ENCODE measurements around the gene ACBD4. TPM values are rescaled to one million over a fixed set of nuclear protein-coding genes. Genes with fewer than 3 reads are reported as not detected.

ACBD4 gene
- total and polyA plus RNA-seq, 7 donors: 13.2 to 36.5 (median 21.2) TPM

DNA sequence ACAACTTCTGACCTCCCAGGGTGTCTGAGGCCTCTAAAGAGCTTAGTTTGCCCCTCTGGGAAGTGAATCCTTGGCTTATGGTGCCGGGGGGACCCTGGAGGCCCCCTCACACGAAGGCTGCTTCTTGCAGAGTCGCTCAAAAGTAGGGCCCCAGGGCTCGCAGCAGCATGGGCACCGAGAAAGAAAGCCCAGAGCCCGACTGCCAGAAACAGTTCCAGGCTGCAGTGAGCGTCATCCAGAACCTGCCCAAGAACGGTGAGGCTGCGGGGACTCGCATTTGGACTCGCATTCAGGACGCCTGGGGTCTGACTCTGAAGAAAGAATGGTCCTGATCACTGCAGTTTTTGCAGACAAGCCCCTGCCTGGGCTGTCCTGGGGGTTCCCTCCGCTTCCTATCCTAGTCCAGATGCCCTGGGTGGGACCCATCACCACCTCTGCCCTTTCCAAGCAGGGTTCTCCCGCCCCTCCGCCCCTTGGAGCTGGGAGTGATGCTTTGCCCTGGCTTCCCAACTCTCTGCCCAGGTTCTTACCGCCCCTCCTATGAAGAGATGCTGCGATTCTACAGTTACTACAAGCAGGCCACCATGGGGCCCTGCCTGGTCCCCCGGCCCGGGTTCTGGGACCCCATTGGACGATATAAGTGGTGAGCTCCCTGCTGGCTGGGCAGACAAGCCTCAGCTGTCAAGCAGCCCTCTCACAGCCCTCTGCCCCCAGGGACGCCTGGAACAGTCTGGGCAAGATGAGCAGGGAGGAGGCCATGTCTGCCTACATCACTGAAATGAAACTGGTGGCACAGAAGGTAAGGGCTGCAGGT, 698 bp downstream of the ACBD4 start:
- Histone ChIP-seq H3K4me3 (peak overlapping the region; percentile 58 to 72 (median 61)), H3K27ac (peak overlapping the region; percentile 84 to 89 (median 88)), H3K9me3 (no peaks in the 10 kb centered on the region), H3K36me3 (peaks cover 0 to 12% (median 0%) of the 10 kb centered on the region in 4 donors), H3K4me1 (peaks cover 0 to 31% (median 21%) of the 10 kb centered on the region in 4 donors), H3K27me3 (no peaks in the 10 kb centered on the region)
- no peak for DNase-seq
- TF ChIP-seq POLR2AphosphoS5 (IDR thresholded peaks at IDR 0.05) (no peak), POLR2A (IDR thresholded peaks at IDR 0.05) (no peak)
- 35 to 60% methylated on average over 21 of the region's 21 CpGs for WGBS, 2 donors
- intact Hi-C loops (cut with DNase I): loop anchor here (1.0 kb wide), 1 partner anchor 61 kb away; no protein-coding TSS in a partner anchor

GRCh38 chr17:45136846-45137560, 1.5 kb downstream of the ACBD4 start:
- Histone ChIP-seq H3K4me1 (peaks cover 0 to 24% (median 16%) of the 10 kb centered on the region in 4 donors), H3K36me3 (peaks cover 0 to 12% (median 0%) of the 10 kb centered on the region in 4 donors), H3K27ac (peak overlapping the region in 3 of 4 donors; percentile 26 to 87 (median 84)), H3K27me3 (no peaks in the 10 kb centered on the region), H3K4me3 (no peak overlapping the region), H3K9me3 (no peaks in the 10 kb centered on the region)
- no peak for TF ChIP-seq EP300 (IDR thresholded peaks at IDR 0.05)
- TF ChIP-seq POLR2A (IDR thresholded peaks at IDR 0.05): no peak
- no peak for TF ChIP-seq POLR2AphosphoS5 (IDR thresholded peaks at IDR 0.05)
- TF ChIP-seq, protein P1, sequence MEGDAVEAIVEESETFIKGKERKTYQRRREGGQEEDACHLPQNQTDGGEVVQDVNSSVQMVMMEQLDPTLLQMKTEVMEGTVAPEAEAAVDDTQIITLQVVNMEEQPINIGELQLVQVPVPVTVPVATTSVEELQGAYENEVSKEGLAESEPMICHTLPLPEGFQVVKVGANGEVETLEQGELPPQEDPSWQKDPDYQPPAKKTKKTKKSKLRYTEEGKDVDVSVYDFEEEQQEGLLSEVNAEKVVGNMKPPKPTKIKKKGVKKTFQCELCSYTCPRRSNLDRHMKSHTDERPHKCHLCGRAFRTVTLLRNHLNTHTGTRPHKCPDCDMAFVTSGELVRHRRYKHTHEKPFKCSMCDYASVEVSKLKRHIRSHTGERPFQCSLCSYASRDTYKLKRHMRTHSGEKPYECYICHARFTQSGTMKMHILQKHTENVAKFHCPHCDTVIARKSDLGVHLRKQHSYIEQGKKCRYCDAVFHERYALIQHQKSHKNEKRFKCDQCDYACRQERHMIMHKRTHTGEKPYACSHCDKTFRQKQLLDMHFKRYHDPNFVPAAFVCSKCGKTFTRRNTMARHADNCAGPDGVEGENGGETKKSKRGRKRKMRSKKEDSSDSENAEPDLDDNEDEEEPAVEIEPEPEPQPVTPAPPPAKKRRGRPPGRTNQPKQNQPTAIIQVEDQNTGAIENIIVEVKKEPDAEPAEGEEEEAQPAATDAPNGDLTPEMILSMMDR (IDR thresholded peaks at IDR 0.05): no peak
- intact Hi-C loops (cut with DNase I): no loop called here
- no peak for DNase-seq
- 76 to 91% methylated on average over 12 of the region's 12 CpGs for WGBS, 2 donors

DNA sequence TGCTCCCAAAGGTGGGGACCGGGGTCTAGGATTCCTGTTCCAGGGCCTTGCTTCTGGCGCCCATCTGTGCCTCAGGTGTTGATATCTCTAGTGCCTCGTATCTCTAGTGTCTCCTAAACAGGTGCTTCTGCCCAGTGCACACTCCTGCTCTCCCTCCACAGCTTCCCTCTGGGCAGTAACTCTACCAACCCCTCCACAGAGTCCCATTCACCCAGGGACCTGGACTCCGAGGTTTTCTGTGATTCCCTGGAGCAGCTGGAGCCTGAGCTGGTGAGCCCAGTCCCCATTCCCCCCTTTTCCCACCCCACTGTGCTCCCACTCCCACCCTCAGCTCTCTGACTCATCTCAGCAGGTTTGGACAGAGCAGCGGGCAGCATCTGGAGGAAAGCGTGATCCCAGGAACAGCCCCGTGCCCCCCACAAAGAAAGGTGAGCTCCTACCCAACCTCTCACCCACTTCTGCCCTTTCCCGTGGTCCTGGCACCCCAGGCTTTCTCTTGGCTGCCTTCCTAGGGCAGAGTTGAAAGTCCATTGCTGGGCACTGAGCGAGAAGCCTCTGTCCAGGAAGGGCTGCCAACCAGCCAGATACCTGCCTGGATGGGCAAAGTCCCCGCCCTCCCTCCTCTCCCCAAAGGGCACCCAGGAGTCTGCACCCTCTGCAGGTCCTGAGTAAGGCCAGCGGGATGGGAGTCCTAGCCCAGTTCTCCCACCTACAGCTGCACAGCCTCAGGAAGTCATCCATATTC, 2.2 kb downstream of the ACBD4 start:
- H3K4me3 ChIP-seq: no peak overlapping the region
- DNase-seq: no peak
- H3K27ac ChIP-seq: peak overlapping the region in 1 of 4 donors; percentile 26
- no peaks in the 10 kb centered on the region for H3K9me3 ChIP-seq
- 31 to 77% methylated on average over 11 of the region's 11 CpGs for WGBS, 2 donors
- H3K27me3 ChIP-seq: no peaks in the 10 kb centered on the region
- intact Hi-C loops (cut with DNase I): no loop called here
- TF ChIP-seq POLR2AphosphoS5 (IDR thresholded peaks at IDR 0.05) (no peak), POLR2A (IDR thresholded peaks at IDR 0.05) (no peak), EP300 (IDR thresholded peaks at IDR 0.05) (no peak)
- TF ChIP-seq, protein P1 (IDR thresholded peaks at IDR 0.05): no peak
- H3K36me3 ChIP-seq: peaks cover 0 to 12% (median 0%) of the 10 kb centered on the region in 4 donors
- H3K4me1 ChIP-seq: peaks cover 0 to 23% (median 16%) of the 10 kb centered on the region in 4 donors

DNA sequence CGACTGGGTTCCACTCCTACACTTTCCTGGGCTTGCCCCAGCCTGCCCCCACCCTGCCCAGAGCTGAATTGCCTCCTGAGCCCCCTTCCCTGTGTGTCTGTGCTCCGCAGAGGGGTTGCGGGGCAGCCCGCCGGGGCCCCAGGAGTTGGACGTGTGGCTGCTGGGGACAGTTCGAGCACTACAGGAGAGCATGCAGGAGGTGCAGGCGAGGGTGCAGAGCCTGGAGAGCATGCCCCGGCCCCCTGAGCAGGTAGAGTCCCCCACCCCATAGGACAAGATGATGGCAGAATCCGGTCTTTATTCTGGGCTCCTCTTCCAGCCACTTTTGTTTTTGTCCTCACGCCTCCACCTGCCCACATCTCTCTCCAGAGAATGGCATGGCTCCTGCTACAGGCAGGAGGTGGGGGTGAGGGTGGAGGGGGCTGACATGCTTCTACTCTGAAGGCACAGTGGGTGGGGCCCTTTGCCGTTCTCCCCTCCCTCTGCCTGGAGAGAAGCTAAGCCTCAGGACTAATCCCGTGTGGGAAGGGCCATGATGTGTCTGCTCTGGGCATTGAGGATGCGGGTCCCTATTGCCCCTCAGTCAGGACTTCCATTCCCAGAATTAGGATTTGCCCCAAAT, 3.5 kb downstream of the ACBD4 start:
- Histone ChIP-seq H3K9me3 (no peaks in the 10 kb centered on the region), H3K4me3 (no peak overlapping the region), H3K36me3 (peaks cover 0 to 12% (median 0%) of the 10 kb centered on the region in 4 donors), H3K27me3 (no peaks in the 10 kb centered on the region), H3K4me1 (peaks cover 0 to 31% (median 26%) of the 10 kb centered on the region in 4 donors), H3K27ac (no peak overlapping the region)
- WGBS, 2 donors: 89 to 90% methylated on average over 14 of the region's 14 CpGs
- intact Hi-C loops (cut with DNase I): no loop called here
- TF ChIP-seq, protein P1 (IDR thresholded peaks at IDR 0.05): no peak
- TF ChIP-seq POLR2AphosphoS5 (IDR thresholded peaks at IDR 0.05) (no peak), POLR2A (IDR thresholded peaks at IDR 0.05) (no peak), EP300 (IDR thresholded peaks at IDR 0.05) (no peak)
- no peak for DNase-seq
